Measurements from ENCODE around the gene C4orf17. TPM values are rescaled to one million over a fixed set of nuclear protein-coding genes. Genes with fewer than 3 reads are reported as not detected.

Gene C4orf17
- total RNA-seq, 1 donor from 2014 or later = not detected

Other genes with a start within 250 kb of the C4orf17 start
- gene ADH1A, start 220.0 kb upstream of the C4orf17 start, total RNA-seq = not detected in 2 replicates
- not detected in 2 replicates for gene ADH1B, start 189.6 kb upstream of the C4orf17 start, total RNA-seq
- gene ADH1C, start 158.3 kb upstream of the C4orf17 start, total RNA-seq = not detected in 2 replicates
- not detected in 2 replicates for gene ADH7, start 75.7 kb upstream of the C4orf17 start, total RNA-seq
- 10.7 and 13.7 TPM in 2 replicates for gene TRMT10A, start 53.0 kb downstream of the C4orf17 start, total RNA-seq
- 0.10 and 0.80 TPM in 2 replicates for gene MTTP, start 63.8 kb downstream of the C4orf17 start, total RNA-seq
- 2.7 and 8.5 TPM in 2 replicates for gene C4orf54, start 146.8 kb downstream of the C4orf17 start, total RNA-seq